ENCODE data around the gene GSK3B.
"Not testable (repeated sequence)": the region's sequence is repeated elsewhere in the genome, so short reads cannot be mapped to it uniquely, and the experiment has no call there.

GSK3B gene

DNA sequence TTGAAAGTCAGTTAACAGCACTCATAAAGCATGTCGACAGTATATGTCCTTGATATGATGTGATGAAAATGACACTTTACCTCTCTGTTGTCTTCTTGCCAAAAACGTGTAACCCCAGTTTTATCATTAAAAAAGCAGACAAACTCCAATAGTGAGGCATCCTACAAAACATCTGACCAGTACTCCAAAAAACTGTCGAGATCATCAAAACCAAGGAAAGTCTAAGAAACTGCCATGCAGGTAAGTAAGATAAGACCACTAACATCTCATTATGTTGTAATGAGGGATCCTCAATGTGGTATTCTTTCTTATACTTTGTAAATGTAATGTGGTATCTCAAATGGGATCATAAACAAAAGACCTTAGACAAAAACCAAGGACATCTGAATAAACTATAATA is 160.0 kb downstream of the GSK3B start:
- no peak for DNase-seq (ENCODE audit: low read depth)

DNA sequence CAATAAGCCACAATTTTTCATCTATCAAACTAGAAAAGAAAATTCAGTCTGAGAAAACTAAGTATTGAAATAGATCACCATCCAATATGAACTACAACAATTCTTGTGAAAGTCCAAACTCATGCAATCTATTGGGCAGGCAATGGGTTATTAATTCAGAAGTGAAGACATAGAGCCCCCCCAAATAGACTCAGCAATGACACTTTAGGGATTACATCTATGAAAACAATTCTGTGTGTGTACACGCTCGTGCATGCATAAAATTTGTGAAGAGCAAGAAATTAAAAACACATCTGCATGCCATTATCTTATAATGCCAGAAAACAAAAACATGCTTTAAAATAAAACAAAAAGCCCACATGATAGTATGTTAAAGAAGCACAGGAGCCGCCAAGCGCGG is 161.0 kb downstream of the GSK3B start:
- no peak for DNase-seq (ENCODE audit: low read depth)

DNA sequence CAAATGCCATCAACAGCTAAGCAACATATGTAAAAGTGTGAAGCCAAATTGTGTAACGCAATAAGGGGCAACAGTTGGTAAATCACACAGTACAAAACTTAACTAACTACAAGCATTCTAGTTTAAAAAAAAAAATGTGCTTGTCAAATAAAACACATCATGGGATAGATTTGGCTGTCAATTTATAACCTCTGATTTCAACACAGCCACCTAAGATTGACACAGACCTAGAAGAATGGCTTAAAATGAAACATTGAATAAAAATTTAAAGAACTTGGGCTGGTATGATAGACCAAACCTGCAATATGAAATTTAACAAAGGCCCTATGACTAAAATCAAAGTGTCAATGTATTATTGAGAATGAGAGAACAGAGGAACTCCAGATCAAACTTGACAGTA is 164.0 kb downstream of the GSK3B start:
- no peak for DNase-seq (ENCODE audit: low read depth)

- DNase-seq (ENCODE audit: low read depth): no peak
These were observed 167.1 kb downstream of the GSK3B start for GRCh38 chr3:119927190-119927589.

DNA sequence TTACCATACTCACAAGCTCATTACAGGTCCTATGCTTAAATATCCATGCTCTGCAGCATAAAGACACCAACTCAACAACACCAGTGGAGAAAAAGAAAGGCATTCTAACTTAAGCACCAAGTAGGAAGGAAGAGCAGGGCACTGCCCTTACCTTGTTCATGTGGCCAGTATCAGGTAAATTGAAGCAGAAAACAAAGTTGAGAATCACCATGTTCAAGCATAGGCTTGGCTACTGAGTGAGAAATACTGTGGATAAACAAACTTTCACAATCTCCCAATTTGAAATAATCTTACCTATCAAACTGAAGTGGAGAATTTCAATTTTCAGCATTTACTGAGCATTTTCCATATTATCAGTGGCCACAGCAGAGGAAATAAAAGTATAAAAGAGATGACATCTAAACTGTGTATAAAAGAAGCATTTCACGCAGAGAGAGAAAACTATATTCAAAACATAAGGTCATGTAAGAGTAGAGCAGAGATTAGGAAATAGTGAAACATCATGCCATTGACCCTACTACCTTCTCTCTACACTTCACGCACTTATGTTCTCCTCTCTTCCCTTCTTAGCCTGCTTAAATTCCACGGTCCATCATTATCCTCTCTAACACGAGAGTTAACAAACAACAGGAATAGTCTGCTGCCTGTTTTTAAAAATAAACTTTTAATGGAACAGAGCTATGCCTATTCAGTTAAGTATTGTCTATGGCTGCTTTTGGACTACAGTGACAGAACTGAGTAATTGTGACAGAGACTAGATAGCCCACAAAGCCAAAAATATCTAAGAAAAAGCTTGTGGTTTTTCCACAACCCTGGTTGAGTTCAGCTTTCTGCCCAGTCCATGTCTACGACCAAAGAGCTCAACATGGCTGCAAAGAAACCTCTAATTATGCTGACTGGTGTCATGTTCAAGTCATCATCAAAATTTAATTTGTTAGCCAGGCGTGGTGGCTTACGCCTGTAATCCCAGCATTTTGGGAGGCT is 169.8 kb downstream of the GSK3B start:
- DNase-seq (ENCODE audit: low read depth): no peak

GRCh38 chr3:119918992-119919933 is 175.0 kb downstream of the GSK3B start:
- DNase-seq (ENCODE audit: low read depth): no peak

DNA sequence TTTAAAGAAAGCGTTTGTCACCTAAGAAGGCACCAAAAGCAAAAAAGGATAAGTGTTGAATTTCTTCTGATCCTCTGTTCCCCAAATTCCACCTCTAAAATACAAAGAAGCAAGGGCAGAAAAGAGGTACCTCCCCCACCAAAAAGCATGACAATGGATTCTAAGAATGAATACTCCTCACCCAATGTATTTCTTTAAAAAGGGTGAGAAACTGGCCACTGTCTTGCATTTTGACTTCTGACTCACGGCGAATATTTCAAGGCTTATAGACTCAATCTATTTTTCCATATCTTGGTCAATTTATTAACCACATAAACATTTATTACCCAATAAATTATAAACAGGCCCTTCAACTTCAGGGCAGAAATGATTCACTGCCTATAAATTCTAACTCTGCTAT is 181.2 kb downstream of the GSK3B start:
- no peak for DNase-seq (ENCODE audit: low read depth)

- DNase-seq (ENCODE audit: low read depth): no peak
These were observed 182.0 kb downstream of the GSK3B start for GRCh38 chr3:119912220-119912619.

DNA sequence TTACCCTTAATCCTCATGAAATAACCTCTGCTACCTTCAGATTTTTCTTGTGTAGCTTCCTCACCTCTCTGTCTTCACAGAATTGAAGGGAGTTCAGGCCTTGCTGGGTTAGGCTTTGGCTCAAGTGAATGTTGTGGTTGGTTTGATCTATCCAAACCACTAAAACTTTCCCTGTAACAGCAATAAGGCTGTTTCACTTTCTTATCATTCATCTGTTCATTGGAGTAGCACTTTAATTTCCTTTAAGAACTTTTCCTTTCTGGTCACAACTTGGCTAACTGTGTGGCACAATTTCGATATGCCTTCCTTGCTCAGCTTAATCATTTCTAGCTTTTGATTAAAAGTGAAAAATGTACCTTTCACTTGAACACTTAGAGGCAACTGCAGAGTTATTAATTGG is 182.5 kb downstream of the GSK3B start:
- no peak for DNase-seq (ENCODE audit: low read depth)

DNA sequence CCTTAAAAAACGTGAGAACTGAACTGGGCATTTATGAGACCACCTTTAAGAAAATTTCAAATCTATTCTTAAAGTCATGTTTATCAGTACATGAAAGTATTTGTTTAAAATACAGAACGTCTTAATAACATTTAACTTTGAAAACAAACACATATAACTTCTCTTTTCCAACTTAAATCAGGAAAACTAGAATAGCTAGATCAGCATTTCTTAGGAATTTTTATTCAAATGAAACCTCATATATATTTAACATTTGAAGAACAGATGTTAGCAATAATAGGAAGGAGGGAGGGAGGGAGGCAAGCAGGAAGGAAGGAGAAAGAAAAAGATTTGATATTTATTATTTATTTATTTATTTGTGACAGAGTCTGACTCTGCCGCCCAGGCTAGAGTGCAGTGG is 192.2 kb downstream of the GSK3B start:
- DNase-seq (ENCODE audit: low read depth): no peak

DNA sequence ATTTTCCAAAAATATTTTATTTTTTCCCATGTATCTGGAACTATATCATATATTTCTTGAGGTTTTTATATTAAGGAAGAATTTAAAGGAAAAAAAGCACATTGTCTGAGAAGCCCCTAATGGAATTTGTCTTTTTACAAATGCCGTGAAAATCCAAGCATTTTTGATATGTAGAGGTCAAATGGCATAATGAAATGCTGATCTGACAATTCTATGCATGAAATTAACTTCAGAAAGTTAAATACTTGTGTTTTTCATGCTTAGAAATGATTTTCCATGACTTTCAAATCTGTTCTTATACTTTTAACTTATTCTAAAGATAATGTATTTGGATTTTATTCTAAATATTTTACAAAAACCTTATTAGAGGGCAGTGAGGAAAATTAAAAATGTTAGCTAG is 193.1 kb downstream of the GSK3B start:
- no peak for DNase-seq (ENCODE audit: low read depth)

DNA sequence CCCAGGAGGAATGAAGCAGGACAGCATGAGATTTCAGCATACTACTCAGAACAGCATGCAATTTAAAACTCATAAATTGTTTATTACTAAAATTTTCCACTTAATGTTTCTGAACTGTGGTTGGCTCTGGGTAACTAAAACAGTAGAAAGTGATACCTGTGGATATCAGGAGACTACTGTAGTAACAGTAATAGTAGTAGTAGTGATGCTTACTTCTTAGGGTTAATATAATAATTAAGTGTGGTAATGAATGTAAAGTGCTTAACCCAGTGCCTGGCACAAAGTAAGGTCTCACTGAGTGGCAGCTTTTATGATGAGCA is 195.1 kb downstream of the GSK3B start:
- DNase-seq (ENCODE audit: low read depth): no peak

GRCh38 chr3:119898478-119899191 is 195.6 kb downstream of the GSK3B start:
- no peak for DNase-seq (ENCODE audit: low read depth)

GRCh38 chr3:119894195-119894594 is 200.1 kb downstream of the GSK3B start:
- no peak for DNase-seq (ENCODE audit: low read depth)

DNA sequence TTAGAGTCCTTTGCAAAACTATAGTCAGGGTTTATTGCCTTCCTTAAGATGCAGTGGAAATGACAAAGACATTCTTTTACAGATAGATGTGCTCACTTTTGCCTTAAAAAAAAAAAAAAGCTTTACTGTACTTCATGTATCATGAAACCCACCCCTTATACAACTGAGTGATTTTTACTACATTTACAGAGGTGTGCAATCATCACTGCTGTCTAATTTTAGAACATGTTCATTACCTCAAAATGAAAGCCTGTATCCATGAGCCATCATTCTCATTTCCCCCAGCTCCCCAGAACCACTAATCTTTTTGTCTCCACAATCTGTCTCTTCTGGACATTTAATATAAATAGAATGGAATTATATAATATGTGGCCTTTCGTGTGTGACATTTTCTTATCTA is 200.5 kb downstream of the GSK3B start:
- DNase-seq (ENCODE audit: low read depth): no peak

DNA sequence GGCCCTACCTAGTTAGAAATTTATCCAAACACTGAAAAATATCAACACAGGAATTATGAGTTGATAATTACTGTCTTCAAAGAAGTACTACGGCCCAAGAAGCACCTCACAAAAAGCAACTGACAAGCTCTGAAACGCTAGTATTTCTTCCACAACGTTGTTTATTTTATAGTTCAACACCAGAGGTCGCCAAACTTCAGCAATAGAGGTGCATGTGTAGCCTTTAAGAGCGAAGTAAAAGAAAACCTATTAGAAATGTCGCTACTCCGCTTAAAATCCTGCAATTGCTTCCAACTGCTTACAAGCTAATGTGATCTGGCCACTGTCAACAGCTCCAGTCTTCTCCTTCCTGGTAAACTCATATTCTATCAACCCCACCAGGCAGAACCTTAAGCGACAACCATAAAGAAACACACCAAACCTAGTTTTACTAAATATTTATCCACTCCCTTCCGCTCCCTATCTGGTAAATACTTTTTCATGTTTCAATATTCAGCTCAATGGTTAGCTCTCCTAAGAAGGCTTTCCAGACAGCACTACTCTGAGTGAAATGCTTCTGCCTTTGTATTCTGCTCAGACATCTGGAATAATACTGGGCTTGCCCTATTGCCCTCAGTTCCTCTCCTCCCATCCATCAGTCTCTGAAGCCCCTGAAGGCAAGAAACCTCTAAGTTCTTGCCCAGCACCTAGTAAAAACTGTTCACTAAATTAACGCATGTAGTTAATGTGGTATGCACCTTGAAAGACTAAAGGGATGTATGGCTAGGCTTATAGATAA is 202.1 kb downstream of the GSK3B start:
- peak; percentile 15 for DNase-seq (ENCODE audit: low read depth)

GRCh38 chr3:119888681-119889080 is 205.6 kb downstream of the GSK3B start:
- not testable (repeated sequence) for DNase-seq (ENCODE audit: low read depth)

DNA sequence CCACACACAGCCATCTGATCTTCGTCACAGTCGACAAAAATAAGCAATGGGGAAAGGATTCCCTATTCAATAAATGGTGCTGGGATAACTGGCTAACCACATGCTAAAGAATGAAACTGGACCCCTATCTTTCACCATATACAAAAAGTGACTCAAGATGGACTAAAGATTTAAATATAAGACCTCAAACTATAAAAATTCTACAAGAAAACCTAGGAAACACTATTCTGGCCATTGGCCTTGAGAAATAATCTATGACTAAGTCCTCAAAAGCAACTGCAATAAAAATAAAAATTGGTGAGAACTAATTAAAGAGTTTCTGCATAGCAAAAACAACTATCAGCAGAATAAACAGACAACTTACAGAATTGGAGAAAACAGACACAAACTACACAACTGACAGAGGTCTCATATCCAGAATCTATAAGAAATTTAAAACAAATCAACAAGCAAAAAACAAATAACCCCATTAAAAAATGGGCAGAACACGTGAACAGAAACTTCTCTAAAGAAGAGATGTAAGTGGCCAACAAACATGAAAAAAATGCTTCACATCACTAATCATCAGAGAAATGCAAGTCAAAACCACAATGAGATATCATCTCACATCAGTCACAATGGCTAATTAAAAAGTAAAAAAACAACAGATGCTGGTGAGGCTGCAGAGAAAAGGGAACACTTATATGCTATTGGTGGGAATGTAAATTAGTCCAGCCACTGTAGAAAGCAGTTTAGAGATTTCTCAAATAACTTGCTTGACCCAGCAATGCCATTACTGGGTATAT is 208.3 kb downstream of the GSK3B start:
- DNase-seq (ENCODE audit: low read depth): no peak

- DNase-seq (ENCODE audit: low read depth): no peak
These were observed 210.1 kb downstream of the GSK3B start for GRCh38 chr3:119884161-119884557.

GRCh38 chr3:119883461-119884160 is 210.6 kb downstream of the GSK3B start:
- no peak for DNase-seq (ENCODE audit: low read depth)

Data from CMK (cell line).